Lower lobe of right lung (tissue), 2 donors: Measurements from ENCODE around the gene NXT1. TPM values are rescaled to one million over a fixed set of nuclear protein-coding genes. Genes with fewer than 3 reads are reported as not detected.

Source experiments
- ATAC-seq, 2 donors: fragments of 200-7000 bp; cut with Tn5 transposase; one replicate each; pipeline ENCODE4 v1.9.1; 2020 to 2022; ENCODE audit warnings: mild to moderate bottlenecking in 2 of 2, moderate library complexity in 2 of 2
- DNase-seq: peaks from one replicate; pipeline ENCODE4 v3.0.0-alpha.2; 2020
- H3K27ac ChIP-seq: fragments of 200-600 bp; one replicate; pipeline ENCODE4 v1.8.0; 2022
- H3K27me3 ChIP-seq: fragments of 200-600 bp; one replicate; pipeline ENCODE4 v1.8.0; 2022; ENCODE audit warnings: low read depth
- H3K36me3 ChIP-seq: fragments of 200-600 bp; one replicate; pipeline ENCODE4 v1.8.0; 2022; ENCODE audit warnings: mild to moderate bottlenecking
- H3K4me1 ChIP-seq: fragments of 200-600 bp; one replicate; pipeline ENCODE4 v1.8.0; 2022
- H3K4me3 ChIP-seq: fragments of 200-600 bp; one replicate; pipeline ENCODE4 v1.8.0; 2022; ENCODE audit warnings: mild to moderate bottlenecking
- H3K9me3 ChIP-seq: fragments of 200-600 bp; one replicate; pipeline ENCODE4 v1.8.0; 2022
- CTCF ChIP-seq: fragments of 200-600 bp; IDR thresholded peaks from one replicate; pipeline ENCODE4 v1.8.0; 2022; ENCODE audit warnings: antibody characterized with exemption, mild to moderate bottlenecking
- intact Hi-C: fragments of 100-400 bp; cut with DNase I; formaldehyde crosslinking; loops from one replicate; pipeline ENCODE4 v1.11.0; 2022
- total RNA-seq: library from RNA; stranded (reverse); fragmentation: NEBNext Ultra II Directional; extraction: Animal tissue kit (Norgen Biotek cat#: 25700); gene quantifications from one replicate; pipeline ENCODE4 v1.2.1, GENCODE V29; 2021
- donor health status: DM: no; HTN: yes; CAD: no; lungs with severe emphysema.

Gene NXT1
- total RNA-seq, 1 donor from 2014 or later: 14.8 TPM

GRCh38 chr20:23331450-23332350 is 18.9 kb upstream of the NXT1 start:
- no peak for TF ChIP-seq CTCF
- intact Hi-C loops: no loop called here
- H3K4me3 ChIP-seq: no peak overlapping the region
- H3K27me3 ChIP-seq: no peaks in the 10 kb centered on the region
- no peak overlapping the region for H3K27ac ChIP-seq
- no peaks in the 10 kb centered on the region for H3K9me3 ChIP-seq
- DNase-seq (no peak), ATAC-seq (no peak)
- H3K36me3 ChIP-seq: no peaks in the 10 kb centered on the region
- H3K4me1 ChIP-seq: no peaks in the 10 kb centered on the region

- H3K27ac ChIP-seq: no peak overlapping the region
- DNase-seq: no peak
- H3K27me3 ChIP-seq: no peaks in the 10 kb centered on the region
- H3K36me3 ChIP-seq: no peaks in the 10 kb centered on the region
- no peaks in the 10 kb centered on the region for H3K9me3 ChIP-seq
- H3K4me3 ChIP-seq: no peak overlapping the region
- intact Hi-C loops: no loop called here
- no peak for ATAC-seq
- no peaks in the 10 kb centered on the region for H3K4me1 ChIP-seq
- TF ChIP-seq CTCF: no peak
These were observed 18.1 kb upstream of the NXT1 start for GRCh38 chr20:23332467-23332866.

DNA sequence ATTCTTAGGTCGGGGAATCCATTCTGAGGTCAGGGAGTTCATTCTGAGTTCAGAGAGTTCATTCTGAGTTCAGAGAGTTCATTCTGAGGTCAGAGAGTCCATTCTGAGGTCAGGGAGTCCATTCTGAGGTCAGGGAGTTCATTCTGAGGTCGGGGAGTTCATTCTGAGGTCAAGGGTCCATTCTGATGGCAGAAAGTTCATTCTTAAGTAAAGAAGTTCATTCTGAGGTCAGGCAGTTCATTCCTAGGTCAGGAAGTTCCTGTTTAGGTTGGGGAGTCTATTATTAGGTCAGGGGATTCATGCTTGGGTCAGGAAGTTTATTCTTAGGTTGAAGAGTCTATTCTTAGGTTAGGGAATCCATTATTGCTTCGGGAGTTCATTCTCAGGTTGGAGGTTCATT is 16.5 kb upstream of the NXT1 start:
- no peak overlapping the region for H3K4me3 ChIP-seq
- H3K4me1 ChIP-seq: no peaks in the 10 kb centered on the region
- H3K27me3 ChIP-seq: no peaks in the 10 kb centered on the region
- H3K9me3 ChIP-seq: no peaks in the 10 kb centered on the region
- TF ChIP-seq CTCF: no peak
- no peak for DNase-seq
- intact Hi-C loops: no loop called here
- no peaks in the 10 kb centered on the region for H3K36me3 ChIP-seq
- ATAC-seq: no peak
- no peak overlapping the region for H3K27ac ChIP-seq

- DNase-seq (no peak), ATAC-seq (no peak)
These were observed 15.1 kb upstream of the NXT1 start for GRCh38 chr20:23335521-23335920.

GRCh38 chr20:23336476-23336875 is 14.1 kb upstream of the NXT1 start:
- intact Hi-C loops: no loop called here
- no peaks in the 10 kb centered on the region for H3K9me3 ChIP-seq
- H3K36me3 ChIP-seq: no peaks in the 10 kb centered on the region
- no peak for DNase-seq
- H3K27ac ChIP-seq: no peak overlapping the region
- no peak overlapping the region for H3K4me3 ChIP-seq
- H3K4me1 ChIP-seq: peaks cover 7% of the 10 kb centered on the region
- no peak for ATAC-seq
- H3K27me3 ChIP-seq: peaks cover 3% of the 10 kb centered on the region
- TF ChIP-seq CTCF: no peak

More at GRCh38 chr20:23335521-23335920, 15.1 kb upstream of the NXT1 start:
- no peak overlapping the region for H3K27ac ChIP-seq
- H3K4me1 ChIP-seq: peaks cover 6% of the 10 kb centered on the region
- no peak for TF ChIP-seq CTCF
- intact Hi-C loops: no loop called here
- H3K27me3 ChIP-seq: no peaks in the 10 kb centered on the region
- H3K9me3 ChIP-seq: no peaks in the 10 kb centered on the region
- no peaks in the 10 kb centered on the region for H3K36me3 ChIP-seq
- no peak overlapping the region for H3K4me3 ChIP-seq
